ENCODE results near the gene ZNF536.
"Not testable (repeated sequence)": the region's sequence is repeated elsewhere in the genome, so short reads cannot be mapped to it uniquely, and the experiment has no call there.

The ZNF536 gene

GRCh38 chr19:30486250-30486649 lies 114.1 kb downstream of the ZNF536 start:
- DNase-seq (ENCODE audit: low spot score), result not testable (repeated sequence)

GRCh38 chr19:30487178-30487577 lies 115.0 kb downstream of the ZNF536 start:
- no peak for DNase-seq (ENCODE audit: low spot score)

GRCh38 chr19:30488191-30488590 lies 116.0 kb downstream of the ZNF536 start:
- no peak for DNase-seq (ENCODE audit: low spot score)

DNA sequence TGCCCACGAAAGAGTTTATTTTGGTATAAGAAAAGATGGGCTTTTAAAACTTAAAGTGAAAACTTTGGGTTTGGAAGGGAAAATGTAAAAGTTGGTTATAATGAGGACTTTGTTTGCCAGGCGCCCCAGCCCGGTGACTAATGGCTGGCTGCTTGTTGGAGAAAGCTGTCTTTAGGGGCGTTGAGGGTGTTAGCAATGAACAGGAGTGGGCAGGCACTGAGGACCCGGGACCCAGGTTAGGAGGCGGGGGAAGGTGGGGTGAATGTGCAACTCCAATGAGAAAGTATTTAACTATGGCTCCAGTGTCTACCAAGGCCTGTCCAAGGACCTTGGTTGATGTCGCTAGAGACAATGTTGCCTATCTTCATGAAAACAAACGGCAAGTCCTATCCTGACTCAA lies 118.6 kb downstream of the ZNF536 start:
- no peak for DNase-seq (ENCODE audit: low spot score)

- no peak for DNase-seq (ENCODE audit: low spot score)
Measured at GRCh38 chr19:30492586-30493270, 120.5 kb downstream of the ZNF536 start.

- no peak for DNase-seq (ENCODE audit: low spot score)
Measured at GRCh38 chr19:30497034-30497433, 124.8 kb downstream of the ZNF536 start.

DNA sequence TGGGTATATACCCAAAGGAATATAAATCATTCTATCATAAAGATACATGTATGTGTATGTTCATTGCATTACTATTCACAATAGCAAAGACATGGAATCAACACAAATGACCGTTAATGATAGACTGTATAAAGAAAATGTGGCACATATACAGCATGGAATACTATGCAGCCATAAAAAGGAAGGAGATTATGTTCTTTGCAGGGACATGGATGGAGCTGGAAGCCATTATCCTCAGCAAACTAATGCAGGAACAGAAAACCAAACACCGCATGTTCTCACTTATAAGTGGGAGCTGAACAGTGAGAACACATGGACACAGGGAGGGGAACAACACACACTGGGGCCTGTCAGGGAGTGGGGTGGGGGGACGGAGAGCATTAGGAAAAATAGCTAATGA lies 125.9 kb downstream of the ZNF536 start:
- DNase-seq (ENCODE audit: low spot score), result not testable (repeated sequence)

GRCh38 chr19:30498707-30499106 lies 126.5 kb downstream of the ZNF536 start:
- DNase-seq (ENCODE audit: low spot score), result no peak

DNA sequence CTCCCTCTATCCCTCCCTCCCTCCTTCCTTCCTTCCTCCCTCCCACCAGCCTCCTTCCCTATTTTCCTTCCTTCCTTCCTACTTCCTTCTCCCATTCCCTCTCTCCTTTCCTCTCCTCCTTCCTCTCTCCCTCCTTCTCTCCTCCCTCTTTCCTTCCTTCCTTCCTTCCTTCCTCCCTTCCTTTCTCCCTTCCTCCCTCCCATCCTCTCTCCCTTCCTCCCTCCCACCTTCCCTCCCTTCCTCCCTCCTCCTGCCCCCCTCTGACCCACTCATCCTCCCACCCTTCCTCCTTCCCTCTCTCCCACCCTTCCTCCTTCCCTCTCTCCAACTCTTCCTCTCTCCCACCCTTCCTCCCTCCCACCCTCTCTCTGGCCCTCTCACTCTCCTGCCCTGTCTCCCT lies 132.1 kb downstream of the ZNF536 start:
- no peak for DNase-seq (ENCODE audit: low spot score)

GRCh38 chr19:30512176-30513081 lies 140.2 kb downstream of the ZNF536 start:
- DNase-seq (ENCODE audit: low spot score), result no peak

DNA sequence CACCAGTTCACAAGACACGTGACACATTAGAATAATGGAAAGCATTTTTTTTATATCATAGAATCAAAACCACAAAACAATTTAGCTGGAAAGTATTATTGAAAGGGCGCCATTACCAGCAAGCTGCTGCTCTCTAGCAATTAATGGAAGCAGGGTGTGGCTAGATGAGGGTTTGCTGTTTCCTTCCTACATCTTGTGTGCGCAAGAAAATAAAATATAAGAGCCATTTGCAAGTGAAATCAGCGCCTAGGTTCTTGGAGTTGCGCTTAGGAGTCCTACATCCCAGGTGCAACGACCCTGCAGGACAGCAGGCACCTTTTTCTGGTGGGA lies 140.9 kb downstream of the ZNF536 start:
- no peak for DNase-seq (ENCODE audit: low spot score)

GRCh38 chr19:30516111-30516510 lies 143.9 kb downstream of the ZNF536 start:
- no peak for DNase-seq (ENCODE audit: low spot score)

DNA sequence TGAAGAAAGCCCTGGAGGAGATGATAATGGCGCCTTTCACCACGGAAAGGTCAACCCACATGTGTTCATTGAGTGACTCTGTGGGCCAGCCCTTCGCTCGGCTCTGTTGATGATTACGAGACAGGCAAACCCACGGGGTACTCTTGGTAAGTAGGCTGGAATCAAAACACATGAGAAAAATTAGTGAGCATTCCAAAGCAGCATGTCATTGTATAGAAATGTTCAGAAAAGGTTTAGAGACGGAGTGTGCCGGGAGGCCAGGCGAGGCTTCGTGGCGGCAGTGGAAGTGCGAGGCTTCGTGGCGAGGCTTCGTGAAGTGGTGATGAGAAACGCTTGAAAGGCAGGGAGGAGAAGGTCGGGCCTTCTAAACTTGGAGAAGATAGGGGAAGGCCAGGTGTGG lies 144.3 kb downstream of the ZNF536 start:
- DNase-seq (ENCODE audit: low spot score), result no peak

DNA sequence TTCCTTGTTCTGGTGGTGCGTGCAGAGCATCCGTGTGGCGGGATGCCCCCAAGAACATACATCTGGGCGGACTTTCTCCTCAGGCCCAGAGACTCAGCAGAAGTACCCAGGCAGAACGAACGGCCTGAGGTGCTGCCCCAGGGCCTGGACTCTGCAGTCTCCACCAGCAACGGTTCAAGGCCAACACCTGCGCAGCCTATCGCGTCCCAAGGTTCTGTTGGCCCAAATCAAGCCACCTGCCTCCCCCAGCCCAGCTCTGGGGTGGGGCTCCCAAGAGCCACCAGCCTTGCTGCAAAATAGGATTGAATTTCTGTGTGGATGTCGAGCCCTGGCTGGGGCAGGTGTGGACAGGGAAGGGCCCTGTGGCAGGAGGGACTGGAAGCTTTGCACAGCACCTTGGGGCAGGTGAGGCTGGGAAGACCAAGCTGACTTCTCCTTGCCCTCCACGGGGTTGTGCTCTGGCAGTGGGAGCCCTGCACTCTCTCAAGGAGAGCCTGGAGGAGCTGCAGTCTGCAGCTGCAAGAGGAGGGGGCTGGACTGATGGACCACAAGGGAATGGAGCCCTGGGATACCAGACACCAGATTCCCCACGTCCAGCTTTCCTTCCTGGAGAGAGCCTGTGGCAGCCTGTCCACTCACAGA lies 146.9 kb downstream of the ZNF536 start:
- no peak for DNase-seq (ENCODE audit: low spot score)

DNA sequence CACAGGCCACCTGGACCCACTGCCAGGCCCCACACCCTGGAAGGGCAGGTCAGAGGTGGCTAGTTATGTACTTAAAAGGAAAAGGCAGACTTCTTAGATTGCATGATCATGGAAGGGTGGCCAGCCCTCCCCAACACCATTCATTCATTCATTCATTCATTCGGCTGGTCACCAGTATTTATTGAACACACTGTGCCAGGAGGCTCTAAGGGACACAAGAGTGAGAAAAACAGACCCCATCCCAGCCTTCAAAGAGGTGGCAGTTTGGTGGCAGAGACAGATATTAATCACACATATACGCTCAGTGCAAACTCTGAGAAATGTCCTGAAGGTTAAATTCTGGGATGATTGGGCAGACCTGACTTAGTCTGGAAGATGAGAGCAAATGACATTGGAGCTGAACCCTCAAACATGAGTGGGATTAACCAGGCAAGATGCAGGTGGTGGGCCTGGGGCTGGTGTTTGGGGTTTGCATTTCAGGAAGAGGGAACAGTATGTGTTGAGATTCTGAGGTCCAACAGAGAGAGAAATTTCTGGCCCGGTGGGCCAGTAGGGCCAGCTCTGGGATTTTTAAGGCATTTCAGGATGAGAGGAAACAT lies 147.5 kb downstream of the ZNF536 start:
- DNase-seq (ENCODE audit: low spot score), result no peak

DNA sequence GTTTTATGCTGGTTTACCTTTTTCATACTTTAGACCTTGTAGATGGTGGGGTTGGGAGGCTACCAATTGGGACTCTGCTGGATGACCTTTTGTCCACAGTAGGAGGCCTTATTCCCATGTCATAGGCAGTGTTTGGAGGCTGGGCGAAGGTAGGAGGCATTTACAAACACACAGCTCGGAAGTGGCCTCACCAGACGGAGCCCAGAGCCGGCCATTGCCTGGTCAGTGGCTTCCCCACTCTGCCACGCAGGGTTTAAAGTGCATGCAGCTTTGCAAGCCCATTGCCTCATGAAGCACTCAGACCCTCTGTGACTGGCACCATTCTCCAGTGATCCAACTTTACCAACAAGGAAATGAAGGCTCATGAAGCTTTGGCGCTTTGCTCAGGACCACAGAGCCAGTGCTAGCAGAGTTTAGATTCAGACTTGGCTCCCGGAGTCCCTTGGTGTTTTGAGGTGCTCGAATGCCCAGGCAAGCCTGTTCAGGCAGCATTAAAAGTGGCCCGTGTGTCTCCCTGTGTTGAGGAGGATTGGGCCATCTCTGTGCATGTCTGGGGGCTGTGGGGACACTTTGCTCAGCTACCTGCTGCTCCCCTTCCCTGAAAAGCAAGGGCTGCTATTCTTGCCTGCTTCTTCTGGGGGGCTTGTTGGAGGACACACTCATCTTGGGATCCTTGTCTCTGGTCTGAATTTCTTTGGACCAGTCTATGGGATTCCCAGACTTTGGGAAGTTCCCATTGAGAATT lies 148.7 kb downstream of the ZNF536 start:
- DNase-seq (ENCODE audit: low spot score), result no peak

DNA sequence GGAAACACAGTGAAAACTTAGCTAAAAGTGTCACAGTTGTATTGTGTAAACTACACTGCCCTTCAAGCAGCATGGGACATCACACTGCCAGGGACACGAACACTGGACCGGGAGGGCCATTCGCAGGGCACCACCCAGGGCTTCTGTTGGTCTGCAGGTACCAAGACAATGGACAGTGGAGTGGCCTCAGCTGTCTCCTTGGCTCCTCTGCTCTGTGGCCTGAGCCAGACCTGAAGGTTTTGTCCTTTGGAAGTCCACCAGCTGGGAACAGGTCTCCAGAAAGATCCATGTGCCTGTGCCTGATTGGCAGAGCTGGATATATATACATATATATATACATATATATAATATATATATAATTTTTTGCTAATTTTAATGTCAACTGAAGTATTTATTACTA lies 149.8 kb downstream of the ZNF536 start:
- no peak for DNase-seq (ENCODE audit: low spot score)

- no peak for DNase-seq (ENCODE audit: low spot score)
Measured at GRCh38 chr19:30522341-30522740, 150.2 kb downstream of the ZNF536 start.

- no peak for DNase-seq (ENCODE audit: low spot score)
Measured at GRCh38 chr19:30523791-30524190, 151.6 kb downstream of the ZNF536 start.

- DNase-seq (ENCODE audit: low spot score), result no peak
Measured at GRCh38 chr19:30525383-30525782, 153.2 kb downstream of the ZNF536 start.

DNA sequence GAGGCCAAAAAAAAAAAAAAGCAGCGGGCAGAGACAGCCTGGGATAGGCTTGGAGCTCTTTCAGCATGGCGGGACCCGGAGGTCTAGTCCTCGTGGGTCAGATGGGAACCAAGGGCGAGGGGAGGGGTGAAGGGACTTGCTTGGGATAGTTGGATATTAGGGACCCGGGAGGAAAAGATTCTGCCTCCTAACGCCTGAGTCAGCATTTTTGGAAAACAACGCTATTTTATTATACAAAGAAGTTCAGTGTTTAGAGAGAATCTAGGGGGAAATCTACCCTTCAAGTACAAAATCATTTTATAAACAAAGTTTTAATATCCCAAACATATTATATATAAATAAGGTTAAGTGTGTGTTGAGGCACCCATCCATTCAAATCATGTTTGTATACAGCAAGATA lies 156.7 kb downstream of the ZNF536 start:
- no peak for DNase-seq (ENCODE audit: low spot score)

DNA sequence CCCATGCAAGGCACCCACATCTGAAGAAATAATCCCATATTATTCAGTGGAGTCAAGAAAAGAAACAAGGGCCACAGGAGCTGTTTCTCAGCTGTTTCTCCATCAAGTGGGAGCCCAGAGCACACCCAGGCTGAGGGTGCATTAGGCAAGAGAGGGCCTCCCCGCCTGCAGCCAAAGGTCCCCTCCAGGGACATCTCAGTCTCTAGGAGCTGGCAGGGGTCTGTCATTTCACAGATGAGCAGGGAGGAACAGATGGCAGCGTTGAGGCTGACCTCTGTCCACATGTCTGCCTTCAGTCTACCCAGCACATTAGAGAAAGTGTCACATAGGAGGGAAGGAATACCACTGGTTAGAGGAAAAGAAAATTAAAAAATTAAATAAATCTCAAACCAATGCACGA lies 157.7 kb downstream of the ZNF536 start:
- DNase-seq (ENCODE audit: low spot score), result no peak

Measured in HuH-7.5 (cell line).